Measurements from ENCODE around the gene ARRDC1. TPM values are rescaled to one million over a fixed set of nuclear protein-coding genes. Genes with fewer than 3 reads are reported as not detected.

Gene ARRDC1
- total RNA-seq, 1 donor from 2014 or later = 110 TPM

GRCh38 chr9:137598943-137599342, 6.5 kb upstream of the ARRDC1 start:
- TF ChIP-seq CTCF (IDR thresholded peaks at IDR 0.05; ENCODE audit: insufficient read depth, low read length, poor library complexity, severe bottlenecking) = no peak
- DNase-seq (ENCODE audit: low read depth) = no peak
- Histone ChIP-seq H3K4me3 (ENCODE audit: low read depth, low read length) (no peak overlapping the region), H3K27me3 (ENCODE audit: control insufficient read depth, insufficient read depth, low read length) (peaks cover 2% of the 10 kb centered on the region), H3K36me3 (ENCODE audit: control insufficient read depth, insufficient read depth, low read length) (no peaks in the 10 kb centered on the region)

- H3K27me3 ChIP-seq (ENCODE audit: control insufficient read depth, insufficient read depth, low read length) = peaks cover 5% of the 10 kb centered on the region
- TF ChIP-seq CTCF (IDR thresholded peaks at IDR 0.05; ENCODE audit: insufficient read depth, low read length, poor library complexity, severe bottlenecking) = no peak
- H3K4me3 ChIP-seq (ENCODE audit: low read depth, low read length) = no peak overlapping the region
Measured at GRCh38 chr9:137602661-137603060, 2.8 kb upstream of the ARRDC1 start.

GRCh38 chr9:137603879-137604278, 1.6 kb upstream of the ARRDC1 start:
- no peak for DNase-seq (ENCODE audit: low read depth)
- TF ChIP-seq CTCF (IDR thresholded peaks at IDR 0.05; ENCODE audit: insufficient read depth, low read length, poor library complexity, severe bottlenecking) = no peak
- Histone ChIP-seq H3K27me3 (ENCODE audit: control insufficient read depth, insufficient read depth, low read length) (peaks cover 5% of the 10 kb centered on the region), H3K36me3 (ENCODE audit: control insufficient read depth, insufficient read depth, low read length) (no peaks in the 10 kb centered on the region), H3K4me3 (ENCODE audit: low read depth, low read length) (no peak overlapping the region)

More at GRCh38 chr9:137602661-137603060, 2.8 kb upstream of the ARRDC1 start:
- no peak for DNase-seq (ENCODE audit: low read depth)
- no peaks in the 10 kb centered on the region for H3K36me3 ChIP-seq (ENCODE audit: control insufficient read depth, insufficient read depth, low read length)

- TF ChIP-seq CTCF (IDR thresholded peaks at IDR 0.05; ENCODE audit: insufficient read depth, low read length, poor library complexity, severe bottlenecking) = no peak
- Histone ChIP-seq H3K27me3 (ENCODE audit: control insufficient read depth, insufficient read depth, low read length) (peaks cover 5% of the 10 kb centered on the region), H3K4me3 (ENCODE audit: low read depth, low read length) (peak overlapping the region; percentile 56), H3K36me3 (ENCODE audit: control insufficient read depth, insufficient read depth, low read length) (no peaks in the 10 kb centered on the region)
- DNase-seq (ENCODE audit: low read depth) = no peak
Measured at GRCh38 chr9:137604345-137605086, 970 bp upstream of the ARRDC1 start.

GRCh38 chr9:137606005-137606621, 627 bp downstream of the ARRDC1 start:
- Histone ChIP-seq H3K36me3 (ENCODE audit: control insufficient read depth, insufficient read depth, low read length) (no peaks in the 10 kb centered on the region), H3K4me3 (ENCODE audit: low read depth, low read length) (peak overlapping the region; percentile 62), H3K27me3 (ENCODE audit: control insufficient read depth, insufficient read depth, low read length) (peaks cover 5% of the 10 kb centered on the region)
- TF ChIP-seq CTCF (IDR thresholded peaks at IDR 0.05; ENCODE audit: insufficient read depth, low read length, poor library complexity, severe bottlenecking) = no peak
- no peak for DNase-seq (ENCODE audit: low read depth)
